SU-DHL-6 (cell line): ENCODE results near the gene EGFL7.

Experiments
- H2AFZ ChIP-seq: fragments of 200-600 bp; sonication (generic); 2 replicates; pipeline ENCODE4 v1.6.1; 2014; ENCODE audit warnings: low read depth, mild to moderate bottlenecking, moderate library complexity, mixed read lengths, antibody characterized with exemption, low read length; ENCODE audit not compliant: severe bottlenecking
- H3F3A ChIP-seq: fragments of 200-600 bp; shearing (Covaris generic); 2 replicates; pipeline ENCODE4 v1.6.0; 2016; ENCODE audit warnings: antibody characterized with exemption, mild to moderate bottlenecking; ENCODE audit not compliant: insufficient read depth
- H3K27ac ChIP-seq: fragments of 200-600 bp; sonication (generic); 2 replicates; pipeline ENCODE4 v1.5.1; 2016; ENCODE audit warnings: low read depth, mild to moderate bottlenecking, low read length, moderate library complexity, mixed read lengths
- H3K27me3 ChIP-seq: fragments of 200-600 bp; sonication (generic), shearing (Covaris generic); 2 replicates; pipeline ENCODE4 v1.6.0; 2014; ENCODE audit warnings: mild to moderate bottlenecking, low read length
- H3K36me3 ChIP-seq: fragments of 200-600 bp; sonication (generic); 2 replicates; pipeline ENCODE4 v1.6.1; 2014; ENCODE audit warnings: mild to moderate bottlenecking, low read length, mixed read lengths
- H3K4me2 ChIP-seq: fragments of 300-600, 200-600 bp; shearing (Covaris generic), sonication (generic); 2 replicates; pipeline ENCODE4 v1.6.0; 2014; ENCODE audit warnings: low read length, low read depth, mild to moderate bottlenecking; ENCODE audit not compliant: poor library complexity, severe bottlenecking
- H3K4me3 ChIP-seq: fragments of 200-600 bp; sonication (generic); 2 replicates; pipeline ENCODE4 v1.5.1; 2014; ENCODE audit warnings: antibody characterized with exemption, low read length, mild to moderate bottlenecking, mixed read lengths; ENCODE audit not compliant: insufficient read depth, poor library complexity, severe bottlenecking
- H3K79me2 ChIP-seq: fragments of 200-600 bp; sonication (generic); 2 replicates; pipeline ENCODE4 v1.6.1; 2014; ENCODE audit warnings: mild to moderate bottlenecking, low read length, moderate library complexity; ENCODE audit not compliant: insufficient read depth
- H3K9ac ChIP-seq: fragments of 200-600 bp; sonication (generic); 2 replicates; pipeline ENCODE4 v1.7.0; 2014; ENCODE audit warnings: mild to moderate bottlenecking, low read length
- H3K9me2 ChIP-seq: fragments of 200-600 bp; sonication (generic); replicated peaks from 2 replicates; pipeline ENCODE4 v1.6.1; 2014; ENCODE audit warnings: low read length; ENCODE audit not compliant: insufficient read depth
- H3K9me3 ChIP-seq: fragments of 200-600 bp; sonication (generic); 2 replicates; pipeline ENCODE4 v1.6.1; 2014; ENCODE audit warnings: low read length, mixed read lengths; ENCODE audit not compliant: insufficient read depth
- H4K20me1 ChIP-seq: fragments of 200-600 bp; sonication (generic); 2 replicates; pipeline ENCODE4 v1.6.1; 2014; ENCODE audit warnings: low read depth, mild to moderate bottlenecking, antibody characterized with exemption, low read length, moderate library complexity, mixed read lengths
- EZH2phosphoT487 ChIP-seq: fragments of 200-600 bp; sonication (generic), shearing (Covaris generic); conservative IDR thresholded peaks from 2 replicates; pipeline ENCODE4 v1.6.1; 2018; ENCODE audit warnings: mild to moderate bottlenecking, antibody characterized with exemption, low read length, moderate library complexity, mixed read lengths
- TF ChIP-seq, protein P1 (sequence below): fragments of 200-600 bp; sonication (generic); IDR thresholded peaks from one replicate; pipeline ENCODE4 v1.5.1; 2017; ENCODE audit warnings: antibody characterized with exemption, mild to moderate bottlenecking, low read length, moderate library complexity; ENCODE audit not compliant: insufficient read depth, poor library complexity, severe bottlenecking

Gene EGFL7

DNA sequence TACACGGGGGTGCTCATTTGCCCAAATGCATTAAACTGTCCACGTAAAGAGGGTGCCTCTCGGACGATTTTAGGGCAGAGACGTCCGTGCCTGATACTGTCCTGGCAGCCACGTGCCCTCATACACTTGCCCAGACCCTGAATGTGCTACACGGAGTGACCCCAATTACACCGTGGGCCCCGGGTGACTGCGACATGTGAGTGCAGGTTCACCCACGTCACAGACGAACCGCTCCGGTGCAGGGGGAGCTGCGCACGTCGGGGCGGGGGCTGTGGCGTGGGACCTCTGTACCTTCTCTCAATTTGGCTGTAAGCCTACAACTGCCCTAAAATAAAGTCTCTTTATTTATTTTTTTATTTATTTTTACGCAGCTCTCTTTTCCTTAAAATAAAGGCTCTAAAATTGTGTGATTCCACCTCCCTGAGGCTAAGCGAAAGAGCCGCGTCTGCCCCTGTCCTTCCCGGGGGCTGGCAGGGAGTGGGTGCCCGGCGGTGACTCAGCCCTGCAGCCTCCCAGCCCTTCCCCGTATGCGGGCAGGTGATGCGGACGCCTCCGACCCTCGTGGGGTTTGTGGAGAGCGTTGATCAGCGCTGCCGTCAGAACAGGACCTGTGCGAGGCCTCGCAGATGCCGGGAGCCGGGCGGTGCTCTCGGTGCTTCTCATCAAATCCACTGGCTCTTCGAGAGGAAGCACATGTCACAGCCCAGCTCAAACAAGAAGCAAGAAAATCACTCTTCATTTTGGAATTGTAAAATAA, 9.2 kb upstream of the EGFL7 start:
- Histone ChIP-seq H3K27me3 (no peaks in the 10 kb centered on the region), H3K36me3 (no peaks in the 10 kb centered on the region), H3K27ac (no peak overlapping the region), H3K4me3 (no peak overlapping the region), H4K20me1 (no peaks in the 10 kb centered on the region), H3K9me2 (no peaks in the 10 kb centered on the region), H3K79me2 (no peaks in the 10 kb centered on the region), H3K9me3 (no peaks in the 10 kb centered on the region), H3K9ac (no peak overlapping the region), H3F3A (no peaks in the 10 kb centered on the region), H3K4me2 (no peak overlapping the region), H2AFZ (no peak overlapping the region)
- TF ChIP-seq, protein P1, sequence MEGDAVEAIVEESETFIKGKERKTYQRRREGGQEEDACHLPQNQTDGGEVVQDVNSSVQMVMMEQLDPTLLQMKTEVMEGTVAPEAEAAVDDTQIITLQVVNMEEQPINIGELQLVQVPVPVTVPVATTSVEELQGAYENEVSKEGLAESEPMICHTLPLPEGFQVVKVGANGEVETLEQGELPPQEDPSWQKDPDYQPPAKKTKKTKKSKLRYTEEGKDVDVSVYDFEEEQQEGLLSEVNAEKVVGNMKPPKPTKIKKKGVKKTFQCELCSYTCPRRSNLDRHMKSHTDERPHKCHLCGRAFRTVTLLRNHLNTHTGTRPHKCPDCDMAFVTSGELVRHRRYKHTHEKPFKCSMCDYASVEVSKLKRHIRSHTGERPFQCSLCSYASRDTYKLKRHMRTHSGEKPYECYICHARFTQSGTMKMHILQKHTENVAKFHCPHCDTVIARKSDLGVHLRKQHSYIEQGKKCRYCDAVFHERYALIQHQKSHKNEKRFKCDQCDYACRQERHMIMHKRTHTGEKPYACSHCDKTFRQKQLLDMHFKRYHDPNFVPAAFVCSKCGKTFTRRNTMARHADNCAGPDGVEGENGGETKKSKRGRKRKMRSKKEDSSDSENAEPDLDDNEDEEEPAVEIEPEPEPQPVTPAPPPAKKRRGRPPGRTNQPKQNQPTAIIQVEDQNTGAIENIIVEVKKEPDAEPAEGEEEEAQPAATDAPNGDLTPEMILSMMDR: no peak
- no peak for TF ChIP-seq EZH2phosphoT487

DNA sequence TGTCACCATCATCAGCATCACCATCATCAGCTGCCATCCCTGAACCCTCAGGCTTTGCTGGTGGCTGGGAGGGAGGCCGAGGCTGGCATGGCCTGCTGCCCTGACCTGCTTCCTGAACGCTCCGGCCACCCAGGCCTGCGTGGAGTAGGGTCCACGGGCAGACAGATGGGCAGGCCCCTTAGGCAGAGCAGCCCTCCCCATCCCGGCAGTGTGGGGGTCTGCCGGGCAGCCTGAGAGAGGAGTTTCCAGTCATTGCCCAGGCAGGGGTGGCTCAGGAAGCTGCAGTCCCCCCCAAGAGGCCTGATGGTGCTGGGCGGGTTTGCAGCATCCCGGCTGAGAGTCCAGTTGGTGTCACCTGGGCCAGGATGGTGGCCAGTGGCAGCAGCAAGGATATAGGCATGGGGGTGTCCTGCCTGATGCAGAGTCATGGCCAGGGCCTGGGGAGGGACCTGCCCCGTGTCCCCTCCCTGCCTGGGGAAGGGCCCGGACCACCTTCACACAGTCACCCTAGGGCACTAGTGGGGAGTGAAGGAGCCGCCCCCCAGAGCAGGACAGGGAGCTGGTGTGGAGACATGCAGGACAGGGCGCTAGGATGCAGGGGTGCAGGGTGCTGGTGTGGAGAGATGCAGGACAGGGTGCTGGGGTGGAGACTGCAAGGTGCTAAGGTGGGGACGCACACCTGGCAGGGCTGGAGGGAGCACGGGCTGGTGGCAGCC, 7.7 kb upstream of the EGFL7 start:
- no peaks in the 10 kb centered on the region for H3F3A ChIP-seq
- H3K36me3 ChIP-seq: no peaks in the 10 kb centered on the region
- TF ChIP-seq, protein P1: no peak
- TF ChIP-seq EZH2phosphoT487: no peak
- H3K4me2 ChIP-seq: no peak overlapping the region
- no peak overlapping the region for H3K27ac ChIP-seq
- no peak overlapping the region for H3K4me3 ChIP-seq
- H3K9me2 ChIP-seq: no peaks in the 10 kb centered on the region
- H3K27me3 ChIP-seq: no peaks in the 10 kb centered on the region
- no peaks in the 10 kb centered on the region for H3K9me3 ChIP-seq
- no peak overlapping the region for H2AFZ ChIP-seq
- no peak overlapping the region for H3K9ac ChIP-seq
- H4K20me1 ChIP-seq: no peaks in the 10 kb centered on the region
- no peaks in the 10 kb centered on the region for H3K79me2 ChIP-seq

DNA sequence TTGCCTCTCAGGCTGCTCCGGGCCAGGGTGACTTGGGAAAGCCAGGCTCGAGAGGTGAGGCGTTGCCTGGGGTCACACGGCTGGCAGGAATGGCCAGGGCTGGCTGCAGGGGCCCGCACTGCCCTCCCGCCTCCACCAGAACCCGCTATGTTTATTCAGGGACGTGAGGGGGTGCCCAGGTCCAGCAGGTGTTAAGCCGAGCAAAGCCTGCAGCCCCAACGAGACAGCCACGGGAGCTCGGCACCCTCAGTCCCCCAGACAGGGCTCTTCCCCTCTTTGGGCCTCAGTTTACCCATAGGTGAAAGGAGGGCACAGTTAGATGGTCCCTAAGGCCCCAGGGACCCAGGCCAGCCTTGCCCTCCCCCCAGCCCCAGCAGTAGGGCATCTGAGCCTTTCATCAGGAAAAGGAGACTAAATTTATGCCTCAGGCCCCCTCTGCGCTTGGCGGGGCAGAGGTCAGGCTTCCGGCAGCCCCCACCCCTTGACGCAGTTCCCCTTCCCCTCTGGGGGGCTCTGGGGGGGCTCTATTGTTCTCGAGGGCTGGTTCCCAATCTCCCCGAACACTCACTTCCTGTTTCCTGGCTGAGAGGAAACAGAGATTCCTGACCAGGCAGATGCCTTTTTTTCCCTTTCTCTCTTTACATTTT, 7.1 kb upstream of the EGFL7 start:
- no peaks in the 10 kb centered on the region for H3K36me3 ChIP-seq
- no peaks in the 10 kb centered on the region for H3K9me3 ChIP-seq
- H3K27ac ChIP-seq: no peak overlapping the region
- no peak overlapping the region for H3K4me2 ChIP-seq
- H3K9ac ChIP-seq: no peak overlapping the region
- H3K79me2 ChIP-seq: no peaks in the 10 kb centered on the region
- no peaks in the 10 kb centered on the region for H3K27me3 ChIP-seq
- H2AFZ ChIP-seq: no peak overlapping the region
- TF ChIP-seq EZH2phosphoT487: no peak
- TF ChIP-seq, protein P1: no peak
- no peaks in the 10 kb centered on the region for H3K9me2 ChIP-seq
- H4K20me1 ChIP-seq: no peaks in the 10 kb centered on the region
- H3K4me3 ChIP-seq: no peak overlapping the region
- H3F3A ChIP-seq: no peaks in the 10 kb centered on the region
